ENCODE results near the gene SCN4B.

DNA sequence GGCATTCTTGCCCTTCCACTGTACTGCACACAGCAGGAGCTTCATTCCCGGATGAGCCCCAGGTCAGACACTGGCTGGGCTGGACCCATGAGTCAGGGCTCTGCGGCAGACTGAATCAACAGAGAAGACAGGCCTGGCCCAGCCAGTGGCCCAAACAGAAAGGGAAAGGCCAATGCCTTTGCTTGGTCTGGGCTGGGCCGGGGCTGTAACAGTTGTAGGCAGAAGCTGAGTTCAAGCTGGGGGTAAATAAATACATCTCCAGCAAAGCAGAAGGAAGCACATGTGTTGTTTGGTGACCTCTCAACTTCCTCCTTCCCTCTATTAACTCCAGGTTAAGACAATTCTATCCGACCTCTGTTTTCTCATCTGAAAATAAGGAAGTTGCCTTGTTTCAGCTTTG lies 64.1 kb downstream of the SCN4B start:
- TF ChIP-seq, protein P1, sequence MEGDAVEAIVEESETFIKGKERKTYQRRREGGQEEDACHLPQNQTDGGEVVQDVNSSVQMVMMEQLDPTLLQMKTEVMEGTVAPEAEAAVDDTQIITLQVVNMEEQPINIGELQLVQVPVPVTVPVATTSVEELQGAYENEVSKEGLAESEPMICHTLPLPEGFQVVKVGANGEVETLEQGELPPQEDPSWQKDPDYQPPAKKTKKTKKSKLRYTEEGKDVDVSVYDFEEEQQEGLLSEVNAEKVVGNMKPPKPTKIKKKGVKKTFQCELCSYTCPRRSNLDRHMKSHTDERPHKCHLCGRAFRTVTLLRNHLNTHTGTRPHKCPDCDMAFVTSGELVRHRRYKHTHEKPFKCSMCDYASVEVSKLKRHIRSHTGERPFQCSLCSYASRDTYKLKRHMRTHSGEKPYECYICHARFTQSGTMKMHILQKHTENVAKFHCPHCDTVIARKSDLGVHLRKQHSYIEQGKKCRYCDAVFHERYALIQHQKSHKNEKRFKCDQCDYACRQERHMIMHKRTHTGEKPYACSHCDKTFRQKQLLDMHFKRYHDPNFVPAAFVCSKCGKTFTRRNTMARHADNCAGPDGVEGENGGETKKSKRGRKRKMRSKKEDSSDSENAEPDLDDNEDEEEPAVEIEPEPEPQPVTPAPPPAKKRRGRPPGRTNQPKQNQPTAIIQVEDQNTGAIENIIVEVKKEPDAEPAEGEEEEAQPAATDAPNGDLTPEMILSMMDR (IDR thresholded peaks at IDR 0.05; ENCODE audit: extremely low read depth in 1 of 2, insufficient read depth in 1 of 2, low read depth in 1 of 2, low read length in 2 of 2), result no peak
- no peak for TF ChIP-seq POLR2A (IDR thresholded peaks at IDR 0.05; ENCODE audit: low read depth, low read length)
